ENCODE data around the gene WDR91. TPM values are rescaled to one million over a fixed set of nuclear protein-coding genes. Genes with fewer than 3 reads are reported as not detected.

The WDR91 gene
- total RNA-seq, 1 experiment from 2014 or later: 10.1 TPM

DNA sequence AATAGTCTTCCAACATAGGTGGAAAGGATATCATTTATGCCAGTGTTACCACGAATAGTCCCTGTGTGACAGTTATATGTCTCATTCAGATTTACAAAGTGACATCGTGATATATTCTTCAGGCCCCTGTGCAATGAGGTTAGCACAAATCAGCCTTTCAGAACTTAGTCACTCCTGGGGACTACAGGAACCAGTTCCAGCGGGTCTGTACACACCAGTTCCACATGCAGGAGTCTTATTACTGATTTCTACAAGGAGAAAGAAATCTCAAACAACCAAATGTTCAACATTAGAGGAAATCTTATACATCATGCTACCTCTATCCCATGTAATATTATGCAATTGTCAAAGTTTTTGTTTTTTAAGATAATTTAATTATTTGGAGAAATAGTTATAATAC lies 4.4 kb upstream of the WDR91 start:
- Histone ChIP-seq H3K4me1 (ENCODE audit: control insufficient read depth in 1 of 2, insufficient read depth in 2 of 2, low read length in 2 of 2) (peaks cover under 1 to 2% of the 10 kb centered on the region in 2 experiments; a peak in 2 of 4 replicates), H3K4me2 (ENCODE audit: low read length) (no peak overlapping the region), H3K9me3 (ENCODE audit: control insufficient read depth in 1 of 2, insufficient read depth in 1 of 2, low read depth in 1 of 2, low read length in 2 of 2) (no peaks in the 10 kb centered on the region), H3K27ac (ENCODE audit: low read depth, low read length) (no peak overlapping the region), H3K9me2 (ENCODE audit: insufficient read depth) (no peaks in the 10 kb centered on the region), H3K27me3 (ENCODE audit: insufficient read depth, low read length) (no peaks in the 10 kb centered on the region), H4K20me1 (ENCODE audit: insufficient read depth) (no peaks in the 10 kb centered on the region), H3K79me2 (ENCODE audit: insufficient read depth, low read length) (no peaks in the 10 kb centered on the region), H2AFZ (ENCODE audit: low read depth, low read length, poor library complexity, severe bottlenecking) (no peak overlapping the region), H3K36me3 (ENCODE audit: control insufficient read depth in 1 of 2, insufficient read depth in 2 of 2, low read length in 2 of 2) (no peaks in the 10 kb centered on the region), H3K4me3 (replicated peaks in 1 of 2; ENCODE audit: low read depth in 1 of 2, low read length in 2 of 2) (no peak overlapping the region), H3K9ac (ENCODE audit: low read length) (no peak overlapping the region)
- ChIA-PET CTCF (no interaction called here), RAD21 (ENCODE audit: low non-redundant PET in 1 of 2, low total read pairs in 2 of 2, uncharacterized antibody in 2 of 2, unreplicated experiment in 2 of 2) (no interaction called here), POLR2A (no interaction called here)
- intact Hi-C loops (cut with micrococcal nuclease): no loop called here
- no TSS peak for BruUV-seq (replicated peaks)
- DNase-seq (ENCODE audit: low read depth, low spot score) (no peak), ATAC-seq (no peak)
- TF ChIP-seq REST (IDR thresholded peaks at IDR 0.05; ENCODE audit: low read depth) (no peak), SRF (IDR thresholded peaks at IDR 0.05; ENCODE audit: low read depth) (no peak), ELF1 (IDR thresholded peaks at IDR 0.05; ENCODE audit: borderline replicate concordance, low read depth) (no peak), CEBPB (IDR thresholded peaks at IDR 0.05; ENCODE audit: low read depth) (no peak), JUND (IDR thresholded peaks at IDR 0.05) (no peak), CTCF (IDR thresholded peaks at IDR 0.05 in 2 of 3, conservative IDR thresholded peaks at IDR 0.05 in 1 of 3; ENCODE audit: borderline replicate concordance in 1 of 3, insufficient read depth in 1 of 3, low read depth in 2 of 3, low read length in 2 of 3) (no peak), SP1 (IDR thresholded peaks at IDR 0.05; ENCODE audit: low read depth) (no peak), SIN3A (IDR thresholded peaks at IDR 0.05; ENCODE audit: low read depth) (no peak), YY1 (IDR thresholded peaks at IDR 0.05; ENCODE audit: extremely low read depth, insufficient replicate concordance, low read depth, low read length) (no peak), POLR2AphosphoS5 (IDR thresholded peaks at IDR 0.05; ENCODE audit: low read depth, low read length) (no peak), ZFX (IDR thresholded peaks at IDR 0.05) (no peak), TCF7L2 (IDR thresholded peaks at IDR 0.05; ENCODE audit: borderline replicate concordance, extremely low read depth, insufficient read depth, insufficient read length) (no peak), ATF3 (IDR thresholded peaks at IDR 0.05) (no peak), FOSL1 (IDR thresholded peaks at IDR 0.05; ENCODE audit: low read depth) (no peak), ZNF274 (IDR thresholded peaks at IDR 0.05; ENCODE audit: low read depth, low read length) (no peak), ZBTB33 (IDR thresholded peaks at IDR 0.05; ENCODE audit: extremely low read depth, insufficient replicate concordance, low read length) (no peak), EZH2phosphoT487 (IDR thresholded peaks at IDR 0.05; ENCODE audit: borderline replicate concordance) (no peak)
